GM18951 (cell line): Measurements from ENCODE around the gene RORB.
"Not testable (repeated sequence)": the region's sequence is repeated elsewhere in the genome, so short reads cannot be mapped to it uniquely, and the experiment has no call there.

Experiments
- POLR2A ChIP-seq: IDR thresholded peaks from 4 replicates; pipeline ENCODE4 v1.6.1; 2011; ENCODE audit warnings: mild to moderate bottlenecking; ENCODE audit not compliant: insufficient read length, insufficient read depth; ENCODE audit errors: extremely low read depth
- in situ Hi-C: fragments of 300-500 bp; cut with MboI; formaldehyde crosslinking; loops from one replicate; pipeline ENCODE4 v1.12.0; 2022; ENCODE audit warnings: low sequenced_read_pairs, mixed read lengths, inconsistent platforms; ENCODE audit not compliant: unreplicated experiment

The RORB gene

GRCh38 chr9:74526215-74526614 is 29.1 kb downstream of the RORB start:
- in situ Hi-C loops, result no loop called here

GRCh38 chr9:74527718-74528117 is 30.6 kb downstream of the RORB start:
- TF ChIP-seq POLR2A, result no peak
- in situ Hi-C loops, result no loop called here

More at GRCh38 chr9:74526215-74526614, 29.1 kb downstream of the RORB start:
- TF ChIP-seq POLR2A, result no peak

- TF ChIP-seq POLR2A, result no peak
- in situ Hi-C loops, result no loop called here
Measured at GRCh38 chr9:74528207-74528606, 31.1 kb downstream of the RORB start.

- in situ Hi-C loops, result not testable (repeated sequence)
Measured at GRCh38 chr9:74530458-74530857, 33.3 kb downstream of the RORB start.

- in situ Hi-C loops, result no loop called here
- TF ChIP-seq POLR2A, result no peak
Measured at GRCh38 chr9:74533253-74533652, 36.1 kb downstream of the RORB start.

- in situ Hi-C loops, result no loop called here
- no peak for TF ChIP-seq POLR2A
Measured at GRCh38 chr9:74534841-74535240, 37.7 kb downstream of the RORB start.

GRCh38 chr9:74543145-74543544 is 46.0 kb downstream of the RORB start:
- TF ChIP-seq POLR2A, result no peak
- in situ Hi-C loops, result no loop called here

- no peak for TF ChIP-seq POLR2A
- in situ Hi-C loops, result no loop called here
Measured at GRCh38 chr9:74551266-74551665, 54.1 kb downstream of the RORB start.

- in situ Hi-C loops, result no loop called here
- no peak for TF ChIP-seq POLR2A
Measured at GRCh38 chr9:74554751-74555419, 57.8 kb downstream of the RORB start.

- no peak for TF ChIP-seq POLR2A
- in situ Hi-C loops, result no loop called here
Measured at GRCh38 chr9:74555565-74555964, 58.4 kb downstream of the RORB start.

GRCh38 chr9:74556685-74557084 is 59.5 kb downstream of the RORB start:
- in situ Hi-C loops, result no loop called here
- no peak for TF ChIP-seq POLR2A

GRCh38 chr9:74557571-74557970 is 60.4 kb downstream of the RORB start:
- no peak for TF ChIP-seq POLR2A
- in situ Hi-C loops, result no loop called here

- TF ChIP-seq POLR2A, result no peak
- in situ Hi-C loops, result no loop called here
Measured at GRCh38 chr9:74562611-74563010, 65.5 kb downstream of the RORB start.

GRCh38 chr9:74570879-74571512 is 73.9 kb downstream of the RORB start:
- TF ChIP-seq POLR2A, result no peak
- in situ Hi-C loops, result no loop called here

GRCh38 chr9:74573640-74574191 is 76.6 kb downstream of the RORB start:
- in situ Hi-C loops, result no loop called here
- TF ChIP-seq POLR2A, result no peak

GRCh38 chr9:74576176-74576575 is 79.0 kb downstream of the RORB start:
- in situ Hi-C loops, result no loop called here
- TF ChIP-seq POLR2A, result no peak
